Measurements from ENCODE around the gene GAB4.

Gene GAB4

DNA sequence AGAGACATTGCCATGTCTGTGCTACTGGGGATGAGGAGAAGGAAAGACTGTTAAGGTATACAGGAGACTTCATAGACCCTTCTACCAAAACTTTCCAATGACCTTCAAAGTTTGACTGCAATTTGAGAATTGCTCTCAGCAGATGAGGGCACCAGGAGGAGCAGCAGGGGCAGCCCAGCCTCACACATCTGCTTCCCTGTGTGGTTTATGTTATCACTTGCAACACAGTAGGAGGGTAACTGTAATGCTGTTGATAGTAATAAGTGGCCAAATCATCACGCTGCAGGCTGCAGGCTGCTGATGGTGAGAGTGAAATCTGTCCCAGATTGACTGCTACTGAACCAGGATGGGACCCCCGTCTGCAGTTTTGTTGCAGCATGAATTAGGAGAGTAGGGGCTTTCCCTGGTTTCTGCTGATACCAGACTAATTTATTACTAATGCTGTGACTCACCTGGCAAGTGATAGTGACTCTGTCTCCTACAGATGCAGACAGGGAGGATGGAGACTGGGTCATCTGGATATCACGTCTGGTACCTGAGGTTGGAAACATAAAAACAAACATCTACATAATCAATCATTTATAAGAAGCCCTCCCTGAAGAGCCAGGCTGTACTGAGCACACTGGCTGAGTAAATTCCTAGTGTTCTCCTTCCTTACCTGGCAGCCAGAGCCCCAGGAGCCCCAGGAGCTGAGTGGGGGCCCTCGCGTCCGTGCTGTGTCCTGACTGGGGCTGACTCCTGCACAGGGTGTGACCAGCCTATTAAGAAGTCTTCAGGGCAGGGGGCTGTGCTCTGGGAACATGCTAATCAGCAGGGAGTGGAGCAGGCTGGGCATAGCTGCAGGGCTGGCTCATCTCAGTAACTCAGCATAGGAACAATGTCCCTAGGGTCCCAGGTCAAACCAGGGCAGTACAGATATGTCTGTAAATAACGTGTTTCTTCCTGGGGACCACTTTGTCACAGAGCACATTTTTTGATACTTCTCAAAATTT, 74.4 kb downstream of the GAB4 start:
- H3K36me3 ChIP-seq (ENCODE audit: control insufficient read depth in 2 of 2, insufficient read depth in 1 of 2, low read length in 2 of 2), result no peaks in the 10 kb centered on the region
- CTCF ChIA-PET, result interaction anchor here (0.6 to 1.8 kb wide), 2 partner anchors 124 to 459 kb away, joined by 3 to 6 read pairs; no protein-coding TSS in a partner anchor
- no peaks in the 10 kb centered on the region for H3K9me3 ChIP-seq (ENCODE audit: control insufficient read depth, insufficient read depth, low read depth, low read length)
- no peak overlapping the region for H3K27ac ChIP-seq (ENCODE audit: extremely low read depth, low read depth, low read length)
- TF ChIP-seq ZNF292 (tag by site-specific recombination; IDR thresholded peaks at IDR 0.05; ENCODE audit: borderline replicate concordance, low read depth), result no peak
- TF ChIP-seq ZNF10 (tag by site-specific recombination; IDR thresholded peaks at IDR 0.05), result no peak
- TF ChIP-seq ZNF776 (tag by site-specific recombination; IDR thresholded peaks at IDR 0.05; ENCODE audit: borderline replicate concordance), result no peak
- TF ChIP-seq ZIC2 (tag by site-specific recombination; IDR thresholded peaks at IDR 0.05), result peak; percentile 85
- TF ChIP-seq IKZF3 (tag by site-specific recombination; IDR thresholded peaks at IDR 0.05), result no peak
- TF ChIP-seq, protein P1, sequence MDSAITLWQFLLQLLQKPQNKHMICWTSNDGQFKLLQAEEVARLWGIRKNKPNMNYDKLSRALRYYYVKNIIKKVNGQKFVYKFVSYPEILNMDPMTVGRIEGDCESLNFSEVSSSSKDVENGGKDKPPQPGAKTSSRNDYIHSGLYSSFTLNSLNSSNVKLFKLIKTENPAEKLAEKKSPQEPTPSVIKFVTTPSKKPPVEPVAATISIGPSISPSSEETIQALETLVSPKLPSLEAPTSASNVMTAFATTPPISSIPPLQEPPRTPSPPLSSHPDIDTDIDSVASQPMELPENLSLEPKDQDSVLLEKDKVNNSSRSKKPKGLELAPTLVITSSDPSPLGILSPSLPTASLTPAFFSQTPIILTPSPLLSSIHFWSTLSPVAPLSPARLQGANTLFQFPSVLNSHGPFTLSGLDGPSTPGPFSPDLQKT (IDR thresholded peaks at IDR 0.05; ENCODE audit: borderline replicate concordance, low read depth, low read length), result no peak
- H3K4me3 ChIP-seq (ENCODE audit: low read depth, low read length), result no peak overlapping the region
- H3K4me1 ChIP-seq (ENCODE audit: control insufficient read depth, insufficient read depth, low read length), result no peaks in the 10 kb centered on the region
- POLR2A ChIA-PET, result no interaction called here

DNA sequence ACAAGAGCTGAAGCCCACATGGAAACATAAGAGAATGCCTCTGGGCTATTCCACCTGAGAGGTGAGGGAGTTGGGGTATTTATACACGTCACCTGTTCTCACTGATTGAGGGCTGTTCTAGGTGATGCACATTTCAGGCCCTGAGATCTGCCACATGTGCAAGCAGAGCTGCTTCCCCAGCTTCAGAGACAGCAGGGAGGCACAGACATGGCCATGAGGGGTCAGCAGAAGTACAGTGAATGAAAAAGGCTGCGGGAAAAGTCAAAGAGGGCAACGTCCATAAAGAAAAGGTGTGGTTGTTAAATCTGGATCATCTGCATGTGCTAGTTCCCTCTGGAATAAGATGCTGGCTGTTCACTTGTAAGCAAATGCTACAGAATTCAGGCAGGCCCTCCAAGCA, 75.4 kb downstream of the GAB4 start:
- peak; percentile 68; the same call in 1 of the 2 replicates for TF ChIP-seq ZNF37A (tag by site-specific recombination; IDR thresholded peaks at IDR 0.05)
- TF ChIP-seq, protein P2, sequence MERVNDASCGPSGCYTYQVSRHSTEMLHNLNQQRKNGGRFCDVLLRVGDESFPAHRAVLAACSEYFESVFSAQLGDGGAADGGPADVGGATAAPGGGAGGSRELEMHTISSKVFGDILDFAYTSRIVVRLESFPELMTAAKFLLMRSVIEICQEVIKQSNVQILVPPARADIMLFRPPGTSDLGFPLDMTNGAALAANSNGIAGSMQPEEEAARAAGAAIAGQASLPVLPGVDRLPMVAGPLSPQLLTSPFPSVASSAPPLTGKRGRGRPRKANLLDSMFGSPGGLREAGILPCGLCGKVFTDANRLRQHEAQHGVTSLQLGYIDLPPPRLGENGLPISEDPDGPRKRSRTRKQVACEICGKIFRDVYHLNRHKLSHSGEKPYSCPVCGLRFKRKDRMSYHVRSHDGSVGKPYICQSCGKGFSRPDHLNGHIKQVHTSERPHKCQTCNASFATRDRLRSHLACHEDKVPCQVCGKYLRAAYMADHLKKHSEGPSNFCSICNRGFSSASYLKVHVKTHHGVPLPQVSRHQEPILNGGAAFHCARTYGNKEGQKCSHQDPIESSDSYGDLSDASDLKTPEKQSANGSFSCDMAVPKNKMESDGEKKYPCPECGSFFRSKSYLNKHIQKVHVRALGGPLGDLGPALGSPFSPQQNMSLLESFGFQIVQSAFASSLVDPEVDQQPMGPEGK (tag by site-specific recombination; IDR thresholded peaks at IDR 0.05), result no peak

DNA sequence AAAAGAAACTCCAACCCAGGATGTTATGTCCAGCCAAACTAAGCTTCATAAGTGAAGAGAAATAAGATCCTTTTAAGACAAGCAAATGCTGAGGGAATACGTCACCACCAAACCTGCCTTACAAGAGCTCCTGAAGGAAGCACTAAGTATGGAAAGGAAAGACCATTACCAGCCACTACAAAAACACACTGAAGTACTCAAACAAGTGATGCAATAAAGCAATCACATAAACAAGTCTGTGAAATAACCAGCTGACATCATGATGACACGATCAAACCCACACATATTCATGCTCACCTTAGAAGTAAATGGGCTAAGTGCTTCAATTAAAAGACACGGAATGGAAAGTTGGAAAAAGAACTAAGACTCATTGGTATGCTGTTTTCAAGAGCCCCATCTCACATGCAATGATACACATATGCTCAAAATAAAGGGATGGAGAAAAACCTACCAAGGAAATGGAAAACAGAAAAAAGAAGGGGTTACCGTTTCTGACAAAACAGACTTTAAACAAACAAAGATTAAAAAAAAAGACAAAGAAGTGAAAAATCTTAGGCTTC, 82.5 kb downstream of the GAB4 start:
- Histone ChIP-seq H3K27ac (ENCODE audit: extremely low read depth, low read depth, low read length) (no peak overlapping the region), H3K4me1 (ENCODE audit: control insufficient read depth, insufficient read depth, low read length) (no peaks in the 10 kb centered on the region), H3K9me3 (ENCODE audit: control insufficient read depth, insufficient read depth, low read depth, low read length) (no peaks in the 10 kb centered on the region), H3K4me3 (ENCODE audit: low read depth, low read length) (no peak overlapping the region), H3K36me3 (ENCODE audit: control insufficient read depth in 2 of 2, insufficient read depth in 1 of 2, low read length in 2 of 2) (no peaks in the 10 kb centered on the region)
- ChIA-PET CTCF (interaction anchor here (1.1 to 3.1 kb wide), 3 partner anchors 9 to 133 kb away, joined by 3 to 20 read pairs (median 17); no protein-coding TSS in a partner anchor), POLR2A (no interaction called here)
- TF ChIP-seq ZNF654 (tag by site-specific recombination; IDR thresholded peaks at IDR 0.05; ENCODE audit: low read depth) (no peak), ZNF571 (tag by site-specific recombination; IDR thresholded peaks at IDR 0.05) (no peak), ZNF211 (tag by site-specific recombination; IDR thresholded peaks at IDR 0.05; ENCODE audit: low read depth) (no peak), ZNF529 (tag by site-specific recombination; IDR thresholded peaks at IDR 0.05; ENCODE audit: insufficient replicate concordance) (no peak), ZBTB21 (tag by site-specific recombination; IDR thresholded peaks at IDR 0.05) (peak; percentile 78), TRIM28 (IDR thresholded peaks at IDR 0.05; ENCODE audit: borderline replicate concordance, low read length) (peak; percentile 68; the same call in 1 of the 2 replicates), SETDB1 (IDR thresholded peaks at IDR 0.05; ENCODE audit: insufficient read length, low read length) (peak; percentile 95), ZNF548 (tag by site-specific recombination; IDR thresholded peaks at IDR 0.05) (no peak)
- TF ChIP-seq, protein P3, sequence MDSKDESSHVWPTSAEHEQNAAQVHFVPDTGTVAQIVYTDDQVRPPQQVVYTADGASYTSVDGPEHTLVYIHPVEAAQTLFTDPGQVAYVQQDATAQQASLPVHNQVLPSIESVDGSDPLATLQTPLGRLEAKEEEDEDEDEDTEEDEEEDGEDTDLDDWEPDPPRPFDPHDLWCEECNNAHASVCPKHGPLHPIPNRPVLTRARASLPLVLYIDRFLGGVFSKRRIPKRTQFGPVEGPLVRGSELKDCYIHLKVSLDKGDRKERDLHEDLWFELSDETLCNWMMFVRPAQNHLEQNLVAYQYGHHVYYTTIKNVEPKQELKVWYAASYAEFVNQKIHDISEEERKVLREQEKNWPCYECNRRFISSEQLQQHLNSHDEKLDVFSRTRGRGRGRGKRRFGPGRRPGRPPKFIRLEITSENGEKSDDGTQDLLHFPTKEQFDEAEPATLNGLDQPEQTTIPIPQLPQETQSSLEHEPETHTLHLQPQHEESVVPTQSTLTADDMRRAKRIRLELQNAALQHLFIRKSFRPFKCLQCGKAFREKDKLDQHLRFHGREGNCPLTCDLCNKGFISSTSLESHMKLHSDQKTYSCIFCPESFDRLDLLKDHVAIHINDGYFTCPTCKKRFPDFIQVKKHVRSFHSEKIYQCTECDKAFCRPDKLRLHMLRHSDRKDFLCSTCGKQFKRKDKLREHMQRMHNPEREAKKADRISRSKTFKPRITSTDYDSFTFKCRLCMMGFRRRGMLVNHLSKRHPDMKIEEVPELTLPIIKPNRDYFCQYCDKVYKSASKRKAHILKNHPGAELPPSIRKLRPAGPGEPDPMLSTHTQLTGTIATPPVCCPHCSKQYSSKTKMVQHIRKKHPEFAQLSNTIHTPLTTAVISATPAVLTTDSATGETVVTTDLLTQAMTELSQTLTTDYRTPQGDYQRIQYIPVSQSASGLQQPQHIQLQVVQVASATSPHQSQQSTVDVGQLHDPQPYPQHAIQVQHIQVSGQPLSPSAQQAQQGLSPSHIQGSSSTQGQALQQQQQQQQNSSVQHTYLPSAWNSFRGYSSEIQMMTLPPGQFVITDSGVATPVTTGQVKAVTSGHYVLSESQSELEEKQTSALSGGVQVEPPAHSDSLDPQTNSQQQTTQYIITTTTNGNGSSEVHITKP (tag by site-specific recombination; IDR thresholded peaks at IDR 0.05), result no peak
- TF ChIP-seq, protein P4, sequence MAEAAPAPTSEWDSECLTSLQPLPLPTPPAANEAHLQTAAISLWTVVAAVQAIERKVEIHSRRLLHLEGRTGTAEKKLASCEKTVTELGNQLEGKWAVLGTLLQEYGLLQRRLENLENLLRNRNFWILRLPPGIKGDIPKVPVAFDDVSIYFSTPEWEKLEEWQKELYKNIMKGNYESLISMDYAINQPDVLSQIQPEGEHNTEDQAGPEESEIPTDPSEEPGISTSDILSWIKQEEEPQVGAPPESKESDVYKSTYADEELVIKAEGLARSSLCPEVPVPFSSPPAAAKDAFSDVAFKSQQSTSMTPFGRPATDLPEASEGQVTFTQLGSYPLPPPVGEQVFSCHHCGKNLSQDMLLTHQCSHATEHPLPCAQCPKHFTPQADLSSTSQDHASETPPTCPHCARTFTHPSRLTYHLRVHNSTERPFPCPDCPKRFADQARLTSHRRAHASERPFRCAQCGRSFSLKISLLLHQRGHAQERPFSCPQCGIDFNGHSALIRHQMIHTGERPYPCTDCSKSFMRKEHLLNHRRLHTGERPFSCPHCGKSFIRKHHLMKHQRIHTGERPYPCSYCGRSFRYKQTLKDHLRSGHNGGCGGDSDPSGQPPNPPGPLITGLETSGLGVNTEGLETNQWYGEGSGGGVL (tag by site-specific recombination; IDR thresholded peaks at IDR 0.05), result peak; percentile 22
- TF ChIP-seq, protein P5, sequence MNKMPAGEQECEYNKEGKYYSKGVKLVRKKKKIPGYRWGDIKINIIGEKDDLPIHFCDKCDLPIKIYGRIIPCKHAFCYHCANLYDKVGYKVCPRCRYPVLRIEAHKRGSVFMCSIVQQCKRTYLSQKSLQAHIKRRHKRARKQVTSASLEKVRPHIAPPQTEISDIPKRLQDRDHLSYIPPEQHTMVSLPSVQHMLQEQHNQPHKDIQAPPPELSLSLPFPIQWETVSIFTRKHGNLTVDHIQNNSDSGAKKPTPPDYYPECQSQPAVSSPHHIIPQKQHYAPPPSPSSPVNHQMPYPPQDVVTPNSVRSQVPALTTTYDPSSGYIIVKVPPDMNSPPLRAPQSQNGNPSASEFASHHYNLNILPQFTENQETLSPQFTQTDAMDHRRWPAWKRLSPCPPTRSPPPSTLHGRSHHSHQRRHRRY (tag by site-specific recombination; IDR thresholded peaks at IDR 0.05), result no peak

More for the DNA sequence above, 75.4 kb downstream of the GAB4 start:
- H3K27ac ChIP-seq (ENCODE audit: extremely low read depth, low read depth, low read length), result no peak overlapping the region
- POLR2A ChIA-PET, result no interaction called here
- CTCF ChIA-PET, result interaction anchor here (0.8 to 1.8 kb wide), 4 partner anchors 13 to 125 kb away, joined by 3 to 7 read pairs (median 4); no protein-coding TSS in a partner anchor
- H3K36me3 ChIP-seq (ENCODE audit: control insufficient read depth in 2 of 2, insufficient read depth in 1 of 2, low read length in 2 of 2), result no peaks in the 10 kb centered on the region
- H3K4me1 ChIP-seq (ENCODE audit: control insufficient read depth, insufficient read depth, low read length), result no peaks in the 10 kb centered on the region
- no peak overlapping the region for H3K4me3 ChIP-seq (ENCODE audit: low read depth, low read length)
- no peaks in the 10 kb centered on the region for H3K9me3 ChIP-seq (ENCODE audit: control insufficient read depth, insufficient read depth, low read depth, low read length)
